HL-60/S4 treated with retinoic acid at 250 ng/mL for 4 days and 3 days (cell line): ENCODE data around the gene TAS1R3.

Source experiments
- in situ Hi-C: fragments of 300-500 bp; cut with MboI; formaldehyde crosslinking; loops from 2 replicates; pipeline ENCODE4 v1.7.0; 2022; ENCODE audit warnings: low sequenced_read_pairs

Gene TAS1R3

DNA sequence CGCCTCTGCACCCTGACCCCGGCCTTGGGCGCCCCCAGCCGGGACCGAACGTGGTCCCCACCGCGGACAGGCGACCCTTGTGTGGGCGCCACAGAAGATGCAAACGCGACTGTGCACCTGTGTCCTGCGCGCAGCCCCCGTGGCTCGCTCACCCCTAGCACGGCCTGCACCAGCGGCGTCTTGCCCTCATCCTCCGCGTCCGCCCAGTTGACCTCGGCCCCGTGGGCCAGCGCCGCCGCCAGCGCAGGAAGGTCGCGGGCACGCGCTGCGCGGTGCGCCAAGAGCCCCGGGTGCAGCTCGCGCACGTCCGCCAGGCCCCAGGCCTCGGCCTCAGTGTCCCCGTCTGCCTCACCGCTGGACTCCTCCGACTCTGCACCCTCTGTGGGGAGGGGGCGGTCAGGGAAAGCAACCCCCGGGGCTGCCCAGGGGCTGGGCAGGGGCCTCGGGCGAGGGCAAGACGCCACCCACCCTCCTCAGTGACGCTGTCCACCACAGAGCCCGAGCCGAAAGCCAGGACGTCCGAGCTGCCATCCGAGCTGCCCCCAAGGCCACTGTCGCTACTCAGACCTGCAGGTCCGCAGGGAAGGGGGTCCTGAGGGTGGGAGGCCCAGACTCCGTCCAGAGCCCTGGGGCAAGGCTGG is 36.7 kb upstream of the TAS1R3 start:
- in situ Hi-C loops: no loop called here

- in situ Hi-C loops: no loop called here
Observed at GRCh38 chr1:1295154-1295923, 35.7 kb upstream of the TAS1R3 start.

DNA sequence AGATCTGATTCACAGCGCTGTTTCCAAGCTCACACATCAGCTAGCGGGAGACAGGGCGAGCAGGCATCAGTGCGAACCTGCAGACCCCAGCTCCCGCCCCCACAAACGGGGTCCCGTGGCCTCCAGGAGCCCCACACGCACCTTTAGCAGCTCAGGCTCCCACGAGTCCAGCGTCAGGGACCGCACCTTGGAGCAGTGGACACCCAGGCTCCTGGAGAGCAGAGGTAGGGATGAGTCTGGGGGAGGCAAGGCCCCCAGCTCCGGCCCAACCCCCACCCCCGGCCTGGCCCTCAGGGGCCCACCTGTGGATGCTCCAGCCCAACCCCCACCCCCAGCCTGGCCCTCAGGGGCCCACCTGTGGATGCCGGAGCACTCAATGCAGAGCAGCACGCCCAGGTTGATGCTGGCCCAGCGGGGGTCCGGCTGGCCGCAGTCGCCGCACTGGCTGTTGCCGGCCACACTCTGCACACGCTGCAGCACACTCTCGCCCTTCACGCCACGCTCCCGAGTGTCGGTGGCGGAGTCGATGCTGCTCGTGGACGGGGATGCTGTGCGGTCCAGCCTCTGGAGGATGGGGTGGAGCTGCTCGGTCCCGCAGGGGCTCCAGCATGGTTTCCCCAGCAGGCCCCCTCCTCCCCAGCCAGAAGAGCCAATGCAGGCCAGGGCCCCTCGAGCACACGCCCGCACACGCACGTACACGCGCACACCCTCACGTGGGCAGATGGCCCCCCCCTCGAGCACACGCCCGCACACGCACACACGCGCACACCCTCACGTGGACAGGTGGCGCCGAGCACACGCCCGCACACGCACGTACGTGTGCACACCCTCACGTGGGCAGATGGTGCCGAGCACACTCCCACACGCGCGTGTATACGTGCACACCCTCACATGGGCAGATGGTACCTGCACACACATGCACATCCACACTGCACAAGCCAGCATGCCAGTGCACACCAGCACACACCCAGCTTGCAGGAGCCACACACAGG is 34.7 kb upstream of the TAS1R3 start:
- in situ Hi-C loops: no loop called here

- in situ Hi-C loops: no loop called here
Observed at GRCh38 chr1:1297802-1298424, 33.2 kb upstream of the TAS1R3 start.

DNA sequence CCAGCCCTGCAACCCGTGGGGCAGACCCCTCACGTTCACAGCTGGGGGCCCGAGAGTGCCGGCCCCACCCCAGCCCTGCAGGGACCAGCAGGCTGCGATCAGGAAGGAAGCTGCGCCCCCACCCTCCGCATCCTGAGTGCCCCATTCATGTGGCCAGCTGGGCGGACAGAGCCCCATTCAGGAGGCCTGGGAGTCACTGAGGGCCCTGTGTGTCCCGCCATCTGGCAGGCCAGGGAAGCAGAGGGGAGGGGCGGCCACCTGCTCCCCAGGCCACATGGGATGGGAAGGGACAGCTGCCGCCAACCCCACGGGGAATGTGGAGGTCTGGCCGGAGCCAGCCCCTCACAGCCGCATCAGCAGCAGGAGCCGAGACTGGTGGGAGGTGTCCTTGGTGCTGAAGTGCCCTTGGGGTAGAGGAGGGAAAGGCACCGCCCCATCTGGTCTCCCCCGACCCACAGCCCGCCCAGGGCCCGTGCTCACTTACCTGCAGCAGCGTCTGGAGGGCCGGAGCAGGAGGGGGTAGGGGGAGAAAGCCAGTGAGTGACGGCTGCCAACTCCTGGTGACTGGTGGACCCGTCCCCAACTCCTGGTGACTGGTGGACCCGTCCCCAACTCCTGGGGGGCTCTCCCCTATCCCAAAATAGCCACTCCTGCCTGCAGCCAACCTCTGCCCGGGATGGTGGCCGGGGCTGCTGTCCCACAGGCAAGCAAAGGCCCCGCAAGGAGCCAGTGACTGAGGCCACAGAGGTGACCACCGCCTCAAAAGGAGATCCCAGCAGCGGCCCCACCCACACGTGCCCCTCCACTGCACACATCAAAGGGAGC is 32.0 kb upstream of the TAS1R3 start:
- in situ Hi-C loops: no loop called here

DNA sequence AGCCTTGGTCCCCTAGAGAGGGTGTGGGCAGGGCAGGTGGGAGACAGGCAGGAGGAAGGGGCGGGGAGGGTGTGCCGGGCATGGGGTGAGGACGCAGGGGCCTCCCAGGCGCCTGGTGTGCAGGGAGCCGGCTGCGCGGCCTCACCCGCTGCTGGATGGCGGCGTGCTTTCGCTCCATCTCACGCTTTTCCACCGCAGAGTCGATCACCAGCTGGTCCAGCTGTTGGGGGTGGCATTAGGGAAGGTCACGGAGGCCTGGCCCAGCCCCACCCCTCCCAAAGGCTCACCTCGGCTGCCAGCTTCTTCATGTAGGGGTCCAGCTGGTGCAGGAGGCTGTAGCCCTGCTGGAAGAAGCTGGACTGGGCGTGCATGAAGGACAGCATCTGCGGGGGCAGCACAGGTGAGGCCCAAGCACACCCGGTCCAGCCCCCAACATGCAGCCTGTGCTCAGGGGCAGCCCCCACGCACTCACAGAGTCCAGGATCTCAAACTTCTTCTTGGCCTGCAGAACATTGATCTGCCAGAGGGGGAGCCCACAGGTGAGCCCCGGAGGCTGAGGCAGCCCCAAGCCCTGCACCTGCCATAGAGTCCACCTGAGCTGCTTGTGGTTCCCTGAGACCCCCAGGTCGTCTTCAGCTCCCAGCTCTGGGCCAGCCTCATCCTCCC is 31.3 kb upstream of the TAS1R3 start:
- in situ Hi-C loops: no loop called here

- in situ Hi-C loops: no loop called here
Observed at GRCh38 chr1:1300352-1300739, 30.7 kb upstream of the TAS1R3 start.

- in situ Hi-C loops: no loop called here
Observed at GRCh38 chr1:1302006-1302430, 29.1 kb upstream of the TAS1R3 start.

- in situ Hi-C loops: no loop called here
Observed at GRCh38 chr1:1302951-1303509, 28.1 kb upstream of the TAS1R3 start.

DNA sequence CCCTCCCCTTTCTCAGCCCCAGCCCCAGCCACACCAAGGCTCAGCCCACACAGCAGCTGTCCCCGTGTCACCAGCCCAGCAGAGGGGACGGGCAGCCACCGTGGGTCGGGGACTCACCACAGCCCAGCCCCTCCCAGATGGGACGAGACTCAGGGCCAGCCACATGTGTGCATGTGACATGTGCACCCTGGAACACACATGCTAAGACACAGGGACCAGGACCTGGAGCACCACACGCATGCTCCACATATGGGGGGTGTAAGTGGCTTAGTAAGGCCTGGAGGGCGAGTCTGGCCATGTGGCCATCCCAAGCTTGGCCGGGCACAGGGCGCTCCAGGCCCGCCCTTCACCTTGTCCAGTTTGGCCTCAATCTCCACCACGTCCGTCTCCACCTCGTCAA is 27.3 kb upstream of the TAS1R3 start:
- in situ Hi-C loops: no loop called here

DNA sequence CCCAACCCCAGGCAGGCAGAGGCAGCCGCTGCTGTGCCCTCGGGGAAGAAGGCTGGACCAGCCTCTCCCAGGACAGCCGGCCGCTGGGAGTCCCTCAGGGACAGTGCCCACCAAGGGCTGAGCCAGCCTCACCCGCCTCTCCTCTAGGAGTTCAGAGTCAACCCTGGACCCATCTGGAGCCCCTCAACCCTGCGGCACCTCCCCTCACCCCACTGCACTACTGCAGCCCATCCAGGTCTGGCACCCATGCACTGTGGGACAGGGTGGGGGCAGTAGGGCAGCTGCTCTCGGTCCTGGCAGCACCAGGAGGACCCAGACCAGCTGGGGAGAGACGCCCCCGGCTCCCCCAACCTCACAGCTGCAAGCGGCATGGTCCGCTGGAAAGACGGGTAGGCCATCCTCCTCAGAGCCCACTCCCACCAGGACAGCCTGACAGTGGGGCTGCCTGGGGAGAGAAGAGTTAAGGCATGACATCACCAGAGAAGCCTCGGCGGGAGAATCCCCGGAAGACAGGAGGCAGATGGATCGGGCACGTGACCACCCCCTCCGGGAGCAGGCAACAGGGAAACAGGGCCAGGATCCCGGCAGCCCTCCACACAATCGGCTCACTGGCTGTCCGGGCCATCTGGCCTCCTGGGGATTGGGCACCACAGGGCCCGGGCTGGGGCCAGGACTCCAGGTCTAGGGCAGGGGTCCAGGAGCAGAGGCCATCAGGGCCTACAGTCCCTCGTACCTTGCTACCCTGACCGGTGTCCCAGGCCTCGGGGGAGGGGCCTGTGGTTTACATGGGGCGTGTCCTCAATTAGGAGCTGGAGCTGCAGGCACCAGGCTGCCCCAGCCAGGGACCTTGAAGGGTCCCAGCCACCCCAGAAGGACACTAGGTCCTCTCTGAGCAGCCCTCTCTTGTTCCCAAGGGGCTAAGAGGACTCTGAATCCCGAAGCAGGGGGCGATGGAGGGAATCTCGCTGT is 26.5 kb upstream of the TAS1R3 start:
- in situ Hi-C loops: no loop called here

GRCh38 chr1:1305300-1306069 is 25.6 kb upstream of the TAS1R3 start:
- in situ Hi-C loops: no loop called here

DNA sequence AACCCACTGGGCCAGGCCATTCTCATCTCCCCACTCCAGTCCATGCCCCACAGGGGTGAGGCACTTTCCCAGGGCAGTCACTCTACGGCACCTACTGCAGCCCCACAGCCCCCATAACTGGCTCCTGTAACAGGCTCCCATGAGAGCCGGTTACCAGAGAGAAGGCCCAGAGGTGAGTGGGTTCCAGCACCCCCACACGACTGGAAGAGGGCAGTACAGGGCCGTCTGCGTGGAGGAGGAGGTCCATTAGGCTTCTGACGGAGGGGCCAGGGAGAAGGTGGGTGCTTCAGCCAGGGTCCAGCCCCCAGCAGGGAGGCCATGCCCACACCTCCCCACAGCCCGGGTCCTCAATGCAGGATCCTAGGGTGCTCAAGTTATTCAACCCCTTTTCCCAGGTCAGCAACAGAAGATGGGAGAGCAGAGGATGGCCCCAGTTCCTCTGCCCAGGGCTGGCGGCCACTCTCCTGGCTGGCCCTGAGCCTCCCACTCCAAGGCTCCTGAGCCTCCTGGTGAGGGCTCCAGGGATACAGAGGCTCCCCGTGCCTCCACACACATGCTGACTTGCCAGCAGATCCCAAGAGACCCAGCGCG is 24.9 kb upstream of the TAS1R3 start:
- in situ Hi-C loops: no loop called here

DNA sequence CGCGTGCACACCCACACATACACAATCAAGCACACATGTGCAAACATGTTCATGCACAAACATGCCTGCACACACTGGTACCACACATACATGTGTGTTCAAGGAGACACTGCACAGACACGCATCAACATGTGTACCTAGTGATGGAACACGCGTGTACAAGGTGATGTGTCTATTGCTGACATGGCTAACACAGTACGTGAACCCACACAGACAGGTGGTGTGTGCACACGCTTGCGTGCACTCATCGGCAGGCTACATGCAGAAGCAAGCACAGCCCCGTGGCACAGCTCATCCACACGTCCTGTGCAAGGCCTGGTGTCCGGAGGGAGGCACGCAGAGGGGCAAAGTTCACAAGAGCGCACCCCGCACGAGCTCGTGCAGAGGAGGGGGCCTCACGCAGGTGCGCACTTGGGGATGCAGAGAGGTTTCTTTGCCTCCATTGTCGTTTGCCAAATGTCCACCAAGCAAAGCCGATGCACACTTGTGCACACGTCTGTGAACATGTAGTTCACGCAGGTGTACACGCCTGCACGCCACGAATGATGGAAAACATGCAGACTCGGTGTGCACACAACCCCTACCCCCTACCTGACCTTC is 24.3 kb upstream of the TAS1R3 start:
- in situ Hi-C loops: no loop called here

DNA sequence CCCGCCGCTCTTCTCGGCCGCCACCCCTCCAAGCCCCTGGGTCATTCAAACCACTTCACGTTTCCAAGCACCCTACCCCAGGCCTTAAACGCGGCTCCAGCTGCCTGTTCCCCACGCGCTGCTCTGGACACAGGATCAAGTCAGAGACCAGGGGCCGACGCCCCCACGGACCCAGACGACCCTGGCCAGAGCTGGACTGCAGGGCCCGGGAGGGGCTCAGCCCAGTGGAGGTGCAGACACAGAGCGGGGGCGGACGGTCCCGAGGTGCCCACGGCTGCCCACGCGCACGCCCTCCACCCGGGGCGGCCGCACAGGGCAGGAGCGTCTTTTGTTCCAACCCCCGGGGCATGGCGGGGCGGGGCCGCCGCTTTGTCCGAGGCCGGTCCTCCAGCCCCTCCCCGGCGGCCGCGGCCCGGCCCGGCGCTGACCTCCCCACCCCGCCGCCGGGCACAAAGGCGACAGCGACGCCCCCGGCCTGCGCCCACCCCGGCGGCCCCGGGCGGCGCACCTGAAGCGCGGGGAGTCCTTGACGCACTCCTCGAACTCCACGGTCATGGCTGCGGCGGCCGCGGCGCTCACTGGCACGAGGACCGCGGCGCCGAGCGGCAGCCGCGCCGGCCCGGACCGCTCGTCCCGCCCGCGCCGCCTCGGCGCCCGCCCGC is 23.7 kb upstream of the TAS1R3 start:
- in situ Hi-C loops: no loop called here
